ENCODE data around the gene OR5K4.

The OR5K4 gene

DNA sequence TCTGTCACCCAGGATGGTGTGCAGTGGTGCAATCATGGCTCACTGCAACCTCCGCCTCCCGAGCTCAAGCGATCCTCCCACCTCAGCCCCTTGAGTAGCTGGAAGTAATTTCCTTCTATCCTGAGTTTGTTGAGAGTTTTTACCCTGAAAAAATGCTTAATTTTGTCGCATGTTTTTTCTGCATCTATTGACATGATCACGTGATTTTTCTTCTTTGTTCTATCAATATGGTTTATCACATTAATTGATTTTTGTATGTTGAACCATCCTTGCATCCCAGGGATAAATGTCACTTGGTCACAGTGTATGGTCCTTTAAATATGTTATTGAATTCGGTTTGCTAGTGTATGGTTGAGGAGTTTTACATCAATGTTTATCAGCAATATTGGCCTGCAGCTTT, 11.9 kb upstream of the OR5K4 start:
- TF ChIP-seq, protein P1, sequence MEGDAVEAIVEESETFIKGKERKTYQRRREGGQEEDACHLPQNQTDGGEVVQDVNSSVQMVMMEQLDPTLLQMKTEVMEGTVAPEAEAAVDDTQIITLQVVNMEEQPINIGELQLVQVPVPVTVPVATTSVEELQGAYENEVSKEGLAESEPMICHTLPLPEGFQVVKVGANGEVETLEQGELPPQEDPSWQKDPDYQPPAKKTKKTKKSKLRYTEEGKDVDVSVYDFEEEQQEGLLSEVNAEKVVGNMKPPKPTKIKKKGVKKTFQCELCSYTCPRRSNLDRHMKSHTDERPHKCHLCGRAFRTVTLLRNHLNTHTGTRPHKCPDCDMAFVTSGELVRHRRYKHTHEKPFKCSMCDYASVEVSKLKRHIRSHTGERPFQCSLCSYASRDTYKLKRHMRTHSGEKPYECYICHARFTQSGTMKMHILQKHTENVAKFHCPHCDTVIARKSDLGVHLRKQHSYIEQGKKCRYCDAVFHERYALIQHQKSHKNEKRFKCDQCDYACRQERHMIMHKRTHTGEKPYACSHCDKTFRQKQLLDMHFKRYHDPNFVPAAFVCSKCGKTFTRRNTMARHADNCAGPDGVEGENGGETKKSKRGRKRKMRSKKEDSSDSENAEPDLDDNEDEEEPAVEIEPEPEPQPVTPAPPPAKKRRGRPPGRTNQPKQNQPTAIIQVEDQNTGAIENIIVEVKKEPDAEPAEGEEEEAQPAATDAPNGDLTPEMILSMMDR (IDR thresholded peaks at IDR 0.05; ENCODE audit: insufficient read depth, low read depth, low read length, missing control alignments): no peak
- DNase-seq (ENCODE audit: low read depth): no peak
- H3K4me3 ChIP-seq (ENCODE audit: low read depth, low read length): no peak overlapping the region

- no peak overlapping the region for H3K4me3 ChIP-seq (ENCODE audit: low read depth, low read length)
- TF ChIP-seq, protein P1 (IDR thresholded peaks at IDR 0.05; ENCODE audit: insufficient read depth, low read depth, low read length, missing control alignments): peak; percentile 83
- DNase-seq (ENCODE audit: low read depth): peak; percentile 80
These were observed 9.8 kb upstream of the OR5K4 start for GRCh38 chr3:98343647-98344507.

DNA sequence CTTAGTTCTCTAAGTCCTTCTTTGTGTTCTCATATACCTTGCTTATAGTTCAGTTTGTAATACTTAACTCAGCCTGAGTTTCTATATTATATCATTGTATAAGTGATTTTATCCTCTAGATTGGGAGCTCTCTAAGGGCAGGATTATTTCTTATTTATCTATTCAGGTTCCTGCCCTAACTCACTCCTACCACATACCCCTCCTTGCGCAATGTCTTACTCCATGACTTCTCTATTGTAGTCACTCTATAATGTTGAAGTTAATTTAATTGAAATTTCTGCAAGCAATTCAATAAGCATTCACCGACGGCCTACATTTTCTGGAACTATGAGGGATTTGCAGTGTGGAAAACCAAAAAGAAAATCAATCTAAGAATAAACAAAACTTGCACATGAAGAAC, 3.6 kb upstream of the OR5K4 start:
- no peak for DNase-seq (ENCODE audit: low read depth)
- no peak overlapping the region for H3K4me3 ChIP-seq (ENCODE audit: low read depth, low read length)
- TF ChIP-seq, protein P1 (IDR thresholded peaks at IDR 0.05; ENCODE audit: insufficient read depth, low read depth, low read length, missing control alignments): no peak

GRCh38 chr3:98359250-98359649, 5.6 kb downstream of the OR5K4 start:
- TF ChIP-seq, protein P1 (IDR thresholded peaks at IDR 0.05; ENCODE audit: insufficient read depth, low read depth, low read length, missing control alignments): no peak
- no peak for DNase-seq (ENCODE audit: low read depth)
- H3K4me3 ChIP-seq (ENCODE audit: low read depth, low read length): no peak overlapping the region

DNA sequence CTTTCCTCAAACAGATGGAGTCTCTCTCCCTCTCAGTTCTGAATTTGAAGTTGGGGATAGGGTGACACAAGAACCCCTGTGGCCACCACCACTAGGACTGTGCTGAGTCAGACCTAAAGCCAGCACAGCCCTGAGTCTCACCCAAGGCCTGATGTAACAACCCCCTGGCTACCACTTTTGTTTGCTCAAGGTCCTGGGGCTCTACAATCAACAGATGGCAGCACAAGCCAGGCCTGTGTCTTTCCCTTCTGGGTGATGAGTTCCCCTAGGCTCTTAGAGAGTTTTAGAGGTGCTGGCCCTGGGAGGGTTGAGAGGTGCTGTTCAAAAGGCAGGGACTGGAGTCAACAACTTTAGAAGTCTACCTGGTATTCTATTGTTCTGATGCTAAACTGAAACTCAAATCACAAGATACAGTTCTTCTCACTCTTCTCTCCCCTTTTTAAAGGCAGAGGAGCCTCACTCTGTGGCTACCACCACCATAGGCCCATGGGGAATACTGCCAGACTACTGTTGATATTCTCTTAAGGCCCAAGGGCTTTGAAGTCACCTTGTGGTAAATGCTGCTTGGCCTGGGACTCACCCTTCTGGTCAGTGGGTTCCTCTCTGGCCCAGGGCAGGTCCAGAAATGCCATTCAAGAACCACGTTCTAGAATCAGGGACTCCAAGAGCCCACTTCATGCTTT, 6.5 kb downstream of the OR5K4 start:
- no peak overlapping the region for H3K4me3 ChIP-seq (ENCODE audit: low read depth, low read length)
- peak; percentile 87 for DNase-seq (ENCODE audit: low read depth)
- TF ChIP-seq, protein P1 (IDR thresholded peaks at IDR 0.05; ENCODE audit: insufficient read depth, low read depth, low read length, missing control alignments): peak; percentile 30

- no peak for DNase-seq (ENCODE audit: low read depth)
- H3K4me3 ChIP-seq (ENCODE audit: low read depth, low read length): no peak overlapping the region
- TF ChIP-seq, protein P1 (IDR thresholded peaks at IDR 0.05; ENCODE audit: insufficient read depth, low read depth, low read length, missing control alignments): no peak
These were observed 7.0 kb downstream of the OR5K4 start for GRCh38 chr3:98360681-98361080.

All from GM12865 (cell line).